Activated naive CD8-positive, alpha-beta T cell treated with anti-CD3 and anti-CD28 coated beads, Interleukin-2, amount 50 U/mL, for 24 hours (primary cell): ENCODE measurements around the gene CCL16.

ENCODE experiments used
- ATAC-seq: fragments of 150-1000 bp; cut with Tn5 transposase; one replicate; pipeline ENCODE4 v1.10.0; 2021
- DNase-seq: peaks from one replicate; pipeline ENCODE4 v3.0.0; 2021
- H3K27ac Mint-ChIP-seq: one replicate; pipeline ENCODE4 v1.8.0; 2021; ENCODE audit warnings: mild to moderate bottlenecking, mixed read lengths
- H3K27me3 Mint-ChIP-seq: one replicate; pipeline ENCODE4 v1.8.0; 2021; ENCODE audit warnings: mixed read lengths
- H3K36me3 Mint-ChIP-seq: one replicate; pipeline ENCODE4 v1.8.0; 2021; ENCODE audit warnings: low read depth, mixed read lengths
- H3K4me1 Mint-ChIP-seq: one replicate; pipeline ENCODE4 v1.8.0; 2021; ENCODE audit warnings: mixed read lengths
- H3K4me3 Mint-ChIP-seq: one replicate; pipeline ENCODE4 v1.8.0; 2021; ENCODE audit warnings: mild to moderate bottlenecking, moderate library complexity, mixed read lengths
- H3K9me3 Mint-ChIP-seq: one replicate; pipeline ENCODE4 v1.8.0; 2021; ENCODE audit warnings: mixed read lengths

CCL16 gene

GRCh38 chr17:35936063-35936462 is 45.2 kb downstream of the CCL16 start:
- ATAC-seq (no peak), DNase-seq (no peak)
- Mint-ChIP-seq H3K36me3 (no peaks in the 10 kb centered on the region), H3K9me3 (no peaks in the 10 kb centered on the region), H3K4me1 (peaks cover 5% of the 10 kb centered on the region), H3K4me3 (no peak overlapping the region), H3K27me3 (no peaks in the 10 kb centered on the region), H3K27ac (no peak overlapping the region)

GRCh38 chr17:35934760-35935159 is 46.5 kb downstream of the CCL16 start:
- ATAC-seq = no peak
- H3K4me3 Mint-ChIP-seq = no peak overlapping the region

GRCh38 chr17:35932586-35932985 is 48.7 kb downstream of the CCL16 start:
- H3K4me3 Mint-ChIP-seq = no peak overlapping the region
- no peaks in the 10 kb centered on the region for H3K9me3 Mint-ChIP-seq
- H3K4me1 Mint-ChIP-seq = peaks cover 22% of the 10 kb centered on the region
- DNase-seq = no peak
- peaks cover 3% of the 10 kb centered on the region for H3K36me3 Mint-ChIP-seq
- ATAC-seq = no peak
- no peak overlapping the region for H3K27ac Mint-ChIP-seq
- H3K27me3 Mint-ChIP-seq = peaks cover 4% of the 10 kb centered on the region

More at GRCh38 chr17:35934760-35935159, 46.5 kb downstream of the CCL16 start:
- Mint-ChIP-seq H3K27me3 (peaks cover 4% of the 10 kb centered on the region), H3K36me3 (peaks cover 3% of the 10 kb centered on the region), H3K9me3 (no peaks in the 10 kb centered on the region), H3K4me1 (peaks cover 18% of the 10 kb centered on the region), H3K27ac (no peak overlapping the region)
- no peak for DNase-seq

DNA sequence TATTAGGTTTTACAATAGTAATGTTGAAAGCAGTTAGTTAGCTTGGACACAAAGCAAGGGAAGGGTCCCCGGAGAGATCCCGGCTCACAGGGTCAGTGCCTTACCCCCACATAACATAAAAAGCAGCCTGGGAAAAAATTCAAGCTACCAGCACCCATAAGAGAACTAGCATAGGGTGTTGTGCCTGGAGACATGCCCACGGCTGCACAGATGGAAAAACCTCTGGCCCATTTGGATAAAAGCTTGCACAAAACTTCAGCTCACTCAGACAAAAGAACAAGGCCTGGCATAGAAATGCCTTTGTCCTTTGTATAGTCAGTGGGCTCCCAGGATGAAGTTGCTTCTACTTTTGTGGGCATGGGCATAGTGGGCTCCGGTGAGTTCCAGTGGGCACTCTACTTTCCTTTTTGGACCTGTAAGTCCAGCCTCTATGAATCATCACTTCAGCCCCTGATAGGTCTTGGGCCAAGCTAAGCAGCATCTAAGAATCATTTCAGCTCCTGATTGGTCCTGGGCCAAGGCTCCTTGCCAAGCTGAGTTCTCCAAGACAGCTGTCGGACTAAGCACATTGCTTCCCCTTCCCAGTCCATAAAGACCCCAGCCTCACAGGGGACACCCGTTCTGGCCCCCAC is 49.4 kb downstream of the CCL16 start:
- no peak for ATAC-seq
- no peak for DNase-seq

GRCh38 chr17:35930211-35931065 is 50.9 kb downstream of the CCL16 start, which contains the start of gene RDM1:
Gene RDM1, minus strand, starts transcription at chr17:35930773. Its CDS starts 46 bp downstream, at chr17:35930727.
- H3K4me1 Mint-ChIP-seq = peaks cover 22% of the 10 kb centered on the region
- H3K36me3 Mint-ChIP-seq = peaks cover 3% of the 10 kb centered on the region
- ATAC-seq (peak; percentile 98), DNase-seq (peak; percentile 92)
- H3K27me3 Mint-ChIP-seq = peaks cover 4% of the 10 kb centered on the region
- peak within 1 kb of the TSS; percentile 83 for H3K4me3 Mint-ChIP-seq
- no peaks in the 10 kb centered on the region for H3K9me3 Mint-ChIP-seq
- H3K27ac Mint-ChIP-seq = peak within 1 kb of the TSS; percentile 95

More for the DNA sequence above, 49.4 kb downstream of the CCL16 start:
- peaks cover 4% of the 10 kb centered on the region for H3K27me3 Mint-ChIP-seq
- no peak overlapping the region for H3K27ac Mint-ChIP-seq
- H3K9me3 Mint-ChIP-seq = no peaks in the 10 kb centered on the region
- peaks cover 22% of the 10 kb centered on the region for H3K4me1 Mint-ChIP-seq
- H3K36me3 Mint-ChIP-seq = peaks cover 3% of the 10 kb centered on the region
- H3K4me3 Mint-ChIP-seq = no peak overlapping the region

DNA sequence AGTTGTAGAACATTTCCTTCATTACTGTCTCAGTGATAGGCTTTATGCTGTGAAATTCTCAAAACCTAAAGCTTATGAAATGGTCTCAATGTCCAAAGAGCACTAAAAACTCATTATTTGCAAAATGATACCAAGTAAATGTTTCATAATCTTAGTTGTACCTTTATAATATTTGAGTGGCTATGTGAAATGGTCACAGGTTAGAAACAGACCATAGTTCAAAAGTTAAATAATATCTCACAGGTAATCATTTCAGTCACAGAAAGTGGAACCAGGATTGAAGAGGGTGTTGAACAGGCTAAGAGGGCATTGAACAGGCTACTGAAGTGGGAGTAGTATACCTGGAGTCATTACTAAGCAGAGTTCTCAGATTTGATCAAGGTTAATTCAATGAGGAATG is 53.6 kb downstream of the CCL16 start:
- H3K27ac Mint-ChIP-seq = no peak overlapping the region
- H3K9me3 Mint-ChIP-seq = no peaks in the 10 kb centered on the region
- ATAC-seq (no peak), DNase-seq (no peak)
- peaks cover 8% of the 10 kb centered on the region for H3K36me3 Mint-ChIP-seq
- H3K4me1 Mint-ChIP-seq = peaks cover 27% of the 10 kb centered on the region
- H3K27me3 Mint-ChIP-seq = peaks cover 4% of the 10 kb centered on the region
- no peak overlapping the region for H3K4me3 Mint-ChIP-seq
